Fibroblast of lung (primary cell): ENCODE results near the gene PHACTR2. TPM values are rescaled to one million over a fixed set of nuclear protein-coding genes. Genes with fewer than 3 reads are reported as not detected.

ENCODE experiments used
- DNase-seq, 2 donors: peaks; one replicate each; pipeline versions ENCODE4 v3.0.0 to v3.0.0-alpha.2; 2010; ENCODE audit warnings: low read depth in 2 of 2
- H2AFZ ChIP-seq: 2 replicates; pipeline ENCODE4 v1.5.1; 2012; ENCODE audit warnings: low read length, control low read depth, inconsistent platforms
- H3K27ac ChIP-seq: 2 replicates; pipeline ENCODE4 v1.5.1; 2011; ENCODE audit warnings: low read length, control low read depth; ENCODE audit not compliant: insufficient read depth
- H3K27me3 ChIP-seq: 2 replicates; pipeline ENCODE4 v1.5.1; 2011; ENCODE audit warnings: mild to moderate bottlenecking, low read length; ENCODE audit not compliant: control insufficient read depth, insufficient read depth
- H3K36me3 ChIP-seq: 2 replicates; pipeline ENCODE4 v1.5.1; 2011; ENCODE audit warnings: low read length; ENCODE audit not compliant: control insufficient read depth, insufficient read depth
- H3K4me1 ChIP-seq: 2 replicates; pipeline ENCODE4 v1.5.1; 2011; ENCODE audit warnings: low read length; ENCODE audit not compliant: control insufficient read depth, insufficient read depth; ENCODE audit errors: extremely low read depth
- H3K4me2 ChIP-seq: 2 replicates; pipeline ENCODE4 v1.5.1; 2011; ENCODE audit warnings: low read length, control low read depth; ENCODE audit not compliant: insufficient read depth; ENCODE audit errors: extremely low read depth
- H3K4me3 ChIP-seq, 4 experiments: fragments of 200-600 bp in 1 of 4; sonication (generic) in 1 of 4; replicated peaks in 1 of 4; 2 replicates each; pipeline ENCODE4 v1.5.1; 2011 to 2016; ENCODE audit warnings: low read length in 4 of 4, low read depth in 3 of 4, mild to moderate bottlenecking in 3 of 4, control low read depth in 2 of 4, inconsistent platforms in 1 of 4, mixed read lengths in 1 of 4; ENCODE audit not compliant: insufficient read depth in 1 of 4; ENCODE audit errors: control extremely low read depth in 1 of 4
- H3K79me2 ChIP-seq: 2 replicates; pipeline ENCODE4 v1.5.1; 2012; ENCODE audit warnings: mild to moderate bottlenecking, low read length, inconsistent platforms; ENCODE audit not compliant: control insufficient read depth, insufficient read depth
- H3K9ac ChIP-seq: 2 replicates; pipeline ENCODE4 v1.5.1; 2011; ENCODE audit warnings: mild to moderate bottlenecking, low read length, control low read depth; ENCODE audit not compliant: insufficient read depth
- H3K9me3 ChIP-seq: 2 replicates; pipeline ENCODE4 v1.5.1; 2012; ENCODE audit warnings: low read depth, low read length; ENCODE audit not compliant: control insufficient read depth, insufficient read depth
- H4K20me1 ChIP-seq: 2 replicates; pipeline ENCODE4 v1.5.1; 2011; ENCODE audit warnings: low read length; ENCODE audit not compliant: control insufficient read depth, insufficient read depth; ENCODE audit errors: extremely low read depth
- EZH2 ChIP-seq: IDR thresholded peaks from 2 replicates; pipeline ENCODE4 v1.5.1; 2012; ENCODE audit warnings: low read length, control low read depth, mild to moderate bottlenecking; ENCODE audit errors: missing control alignments
- polyA plus RNA-seq, 2 donors: library from polyadenylated mRNA; depleted of rRNA in 1 of 2; stranded (reverse) in 1 of 2; unstranded in 1 of 2; fragments of >200 nt; gene quantifications; 2 replicates each; pipeline ENCODE4 v1.2.1, GENCODE V29; 2011 to 2012; ENCODE audit warnings: missing spikeins in 1 of 2
- total RNA-seq: library from RNA; depleted of rRNA; stranded (reverse); fragments of >200 nt; gene quantifications from 2 replicates; pipeline ENCODE4 v1.2.1, GENCODE V29; 2014
- TF ChIP-seq, protein P1 (sequence below), 2 donors: IDR thresholded peaks in 1 of 2; conservative IDR thresholded peaks in 1 of 2; 1 replicate in 1 of 2; 2 replicates in 1 of 2; pipeline ENCODE4 v1.5.1; 2011 to 2012; ENCODE audit warnings: low read length in 2 of 2, control low read depth in 1 of 2, inconsistent platforms in 1 of 2, low read depth in 1 of 2, mild to moderate bottlenecking in 1 of 2

Gene PHACTR2
- total and polyA plus RNA-seq, 2 donors (not counting 1 experiment from before 2014, with no cell fraction given), result 40.1 to 55.0 TPM

DNA sequence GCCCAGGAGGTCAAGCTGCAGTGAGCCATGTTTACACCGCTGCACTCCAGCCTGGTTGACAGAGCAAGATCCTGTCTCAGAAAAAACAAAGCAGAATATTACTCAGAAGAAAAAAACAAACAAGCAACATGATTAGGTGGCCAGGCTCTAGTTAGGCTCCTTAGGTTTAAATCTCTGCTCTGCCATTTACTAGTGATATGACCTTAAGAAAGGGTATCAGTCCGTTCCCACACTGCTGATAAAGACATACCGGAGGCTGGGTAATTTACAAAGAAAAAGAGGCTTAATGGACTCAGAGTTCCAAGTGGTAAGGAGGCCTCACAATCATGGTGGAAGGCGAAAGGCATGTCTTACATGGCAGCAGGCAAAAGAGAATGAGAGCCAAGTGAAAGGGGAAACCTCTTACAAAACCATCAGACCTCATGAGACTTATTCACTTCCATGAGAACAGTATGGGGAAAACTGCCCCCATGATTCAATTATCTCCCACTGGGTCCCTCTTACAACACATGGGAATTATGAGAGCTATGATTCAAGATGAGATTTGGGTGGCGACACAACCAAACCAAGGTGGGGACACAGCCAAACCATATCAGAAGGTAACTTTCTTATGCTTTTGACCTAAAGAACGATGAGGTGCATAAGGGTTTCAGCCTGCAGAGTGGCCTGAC is 163.0 kb downstream of the PHACTR2 start:
- TF ChIP-seq, protein P1, sequence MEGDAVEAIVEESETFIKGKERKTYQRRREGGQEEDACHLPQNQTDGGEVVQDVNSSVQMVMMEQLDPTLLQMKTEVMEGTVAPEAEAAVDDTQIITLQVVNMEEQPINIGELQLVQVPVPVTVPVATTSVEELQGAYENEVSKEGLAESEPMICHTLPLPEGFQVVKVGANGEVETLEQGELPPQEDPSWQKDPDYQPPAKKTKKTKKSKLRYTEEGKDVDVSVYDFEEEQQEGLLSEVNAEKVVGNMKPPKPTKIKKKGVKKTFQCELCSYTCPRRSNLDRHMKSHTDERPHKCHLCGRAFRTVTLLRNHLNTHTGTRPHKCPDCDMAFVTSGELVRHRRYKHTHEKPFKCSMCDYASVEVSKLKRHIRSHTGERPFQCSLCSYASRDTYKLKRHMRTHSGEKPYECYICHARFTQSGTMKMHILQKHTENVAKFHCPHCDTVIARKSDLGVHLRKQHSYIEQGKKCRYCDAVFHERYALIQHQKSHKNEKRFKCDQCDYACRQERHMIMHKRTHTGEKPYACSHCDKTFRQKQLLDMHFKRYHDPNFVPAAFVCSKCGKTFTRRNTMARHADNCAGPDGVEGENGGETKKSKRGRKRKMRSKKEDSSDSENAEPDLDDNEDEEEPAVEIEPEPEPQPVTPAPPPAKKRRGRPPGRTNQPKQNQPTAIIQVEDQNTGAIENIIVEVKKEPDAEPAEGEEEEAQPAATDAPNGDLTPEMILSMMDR (conservative IDR thresholded peaks at IDR 0.05 in 1 of 2, IDR thresholded peaks at IDR 0.05 in 1 of 2; ENCODE audit: low read depth in 1 of 2, low read length in 2 of 2), result no peak
- TF ChIP-seq EZH2, result no peak
- Histone ChIP-seq H3K79me2 (peaks cover 24% of the 10 kb centered on the region), H3K27me3 (no peaks in the 10 kb centered on the region), H3K9me3 (no peaks in the 10 kb centered on the region), H2AFZ (no peak overlapping the region), H3K4me1 (no peaks in the 10 kb centered on the region), H3K9ac (no peak overlapping the region), H3K4me3 (no peak overlapping the region), H3K27ac (no peak overlapping the region), H4K20me1 (no peaks in the 10 kb centered on the region), H3K4me2 (no peak overlapping the region), H3K36me3 (peaks cover 7% of the 10 kb centered on the region)
- no peak for DNase-seq

DNA sequence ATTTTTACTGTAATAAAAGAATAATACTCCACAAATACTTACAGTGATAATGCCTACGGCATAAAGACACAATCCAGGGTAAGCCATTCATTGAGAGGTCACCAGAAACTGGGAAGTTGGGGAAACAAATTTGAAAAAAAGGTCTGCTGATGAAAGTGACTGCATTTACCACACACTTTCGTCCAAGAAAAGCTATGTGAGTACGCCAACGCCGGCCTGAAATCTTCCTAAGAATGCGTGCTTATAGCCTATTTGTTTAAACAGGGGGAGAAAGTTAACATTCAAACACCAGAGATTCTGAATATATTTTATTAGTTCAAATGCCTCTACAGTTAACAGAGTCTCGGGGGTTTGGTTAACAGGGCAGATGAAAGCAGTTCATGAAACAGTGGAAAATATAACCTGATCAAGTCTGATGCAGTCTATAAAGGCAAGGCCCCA is 164.7 kb downstream of the PHACTR2 start:
- peaks cover 16% of the 10 kb centered on the region for H3K36me3 ChIP-seq
- peak overlapping the region; percentile 99 for H3K27ac ChIP-seq
- peak overlapping the region; percentile 89 for H3K4me2 ChIP-seq
- peaks cover 26% of the 10 kb centered on the region for H3K79me2 ChIP-seq
- H3K9me3 ChIP-seq, result no peaks in the 10 kb centered on the region
- no peaks in the 10 kb centered on the region for H3K27me3 ChIP-seq
- TF ChIP-seq EZH2, result no peak
- TF ChIP-seq, protein P1 (conservative IDR thresholded peaks at IDR 0.05 in 1 of 2, IDR thresholded peaks at IDR 0.05 in 1 of 2; ENCODE audit: low read depth in 1 of 2, low read length in 2 of 2), result no peak
- H3K9ac ChIP-seq, result peak overlapping the region; percentile 92
- no peaks in the 10 kb centered on the region for H3K4me1 ChIP-seq
- no peaks in the 10 kb centered on the region for H4K20me1 ChIP-seq
- peak overlapping the region; percentile 92 for H2AFZ ChIP-seq
- peak in 1 of 2 donors; percentile 58 for DNase-seq
- peak overlapping the region; percentile 70 to 96 (median 92) for H3K4me3 ChIP-seq

DNA sequence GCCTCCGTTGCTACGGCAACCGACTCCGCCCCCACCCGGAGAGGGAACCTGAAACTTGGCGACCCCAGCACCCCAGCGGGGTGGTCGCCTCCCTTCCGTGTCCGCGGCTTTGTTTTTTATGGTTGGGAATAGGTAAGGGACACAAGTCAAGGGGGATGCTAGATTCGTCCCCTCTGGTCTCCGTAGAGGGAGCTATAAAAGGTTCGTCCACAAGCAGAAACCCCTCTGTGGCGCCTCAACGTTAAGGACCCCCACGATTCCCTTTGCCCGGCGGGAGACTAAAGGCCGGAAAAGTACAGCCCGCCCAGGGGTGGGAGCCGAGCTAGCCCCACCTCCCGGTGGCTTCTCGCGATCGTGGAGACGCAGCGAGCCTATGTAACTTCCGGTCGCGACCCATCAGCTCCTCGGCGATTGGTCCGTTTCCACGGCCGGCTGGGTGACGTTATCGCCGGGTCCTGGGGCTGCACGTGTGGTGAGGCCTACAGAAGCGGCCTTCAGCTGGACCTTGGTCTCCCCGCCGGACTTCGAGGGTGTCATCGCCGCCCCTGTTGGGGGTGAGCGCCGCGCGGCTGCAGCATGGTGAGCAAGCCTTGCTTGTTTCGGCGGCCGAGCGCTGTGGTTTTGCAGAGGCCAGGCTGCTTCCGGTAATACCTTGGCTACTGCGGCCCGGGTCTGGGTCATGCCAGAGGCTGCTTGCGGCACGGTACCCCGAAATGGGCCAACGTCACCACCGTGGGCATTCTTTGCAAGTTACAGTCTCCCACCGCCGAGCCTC is 165.3 kb downstream of the PHACTR2 start, which contains the start of gene LTV1:
Gene LTV1, plus strand, starts transcription at position 437 of the 775 bp plus-strand sequence. Its CDS starts 140 bp downstream, at position 577.
- Histone ChIP-seq H3K27me3 (no peaks in the 10 kb centered on the region), H3K9me3 (no peaks in the 10 kb centered on the region), H2AFZ (peak within 1 kb of the TSS; percentile 92), H3K27ac (peak within 1 kb of the TSS; percentile 99), H4K20me1 (no peaks in the 10 kb centered on the region), H3K9ac (peak within 1 kb of the TSS; percentile 92), H3K79me2 (peaks cover 26% of the 10 kb centered on the region), H3K36me3 (peaks cover 16% of the 10 kb centered on the region), H3K4me1 (no peaks in the 10 kb centered on the region), H3K4me3 (peak within 1 kb of the TSS; percentile 70 to 96 (median 92)), H3K4me2 (peak within 1 kb of the TSS; percentile 98)
- TF ChIP-seq EZH2, result no peak
- TF ChIP-seq, protein P1 (conservative IDR thresholded peaks at IDR 0.05 in 1 of 2, IDR thresholded peaks at IDR 0.05 in 1 of 2; ENCODE audit: low read depth in 1 of 2, low read length in 2 of 2), result no peak
- peak; percentile 96 to 97 for DNase-seq
